GM18502 (cell line): ENCODE measurements around the gene PLEKHA6.

Experiments
- ATAC-seq: cut with Tn5 transposase; IDR thresholded peaks from one replicate; pipeline ENCODE4 v1.9.1; 2021; ENCODE audit warnings: mild to moderate bottlenecking; ENCODE audit not compliant: unreplicated experiment, poor library complexity

Gene PLEKHA6

GRCh38 chr1:204266504-204267034 lies 93.2 kb downstream of the PLEKHA6 start:
- no peak for ATAC-seq

DNA sequence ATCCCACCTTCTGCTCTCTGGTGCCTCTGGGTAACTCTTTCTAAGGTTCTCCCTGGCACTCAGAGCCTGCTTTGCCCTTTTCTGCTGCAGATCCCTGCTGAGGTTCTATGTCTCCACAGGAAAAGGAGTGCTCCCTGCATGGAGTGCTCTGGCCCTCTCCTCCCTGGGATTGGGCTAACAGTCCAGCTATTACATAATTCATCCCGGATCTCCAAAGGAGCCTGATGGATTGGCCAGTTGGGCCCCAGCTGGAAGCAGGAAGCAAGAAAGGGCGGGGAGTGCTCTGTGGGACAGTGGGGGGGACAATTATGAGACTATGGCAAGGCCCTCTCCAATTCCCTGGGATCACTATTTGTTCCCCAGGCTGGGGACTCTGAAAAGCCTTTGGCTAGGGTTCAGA lies 94.1 kb downstream of the PLEKHA6 start:
- ATAC-seq: no peak

DNA sequence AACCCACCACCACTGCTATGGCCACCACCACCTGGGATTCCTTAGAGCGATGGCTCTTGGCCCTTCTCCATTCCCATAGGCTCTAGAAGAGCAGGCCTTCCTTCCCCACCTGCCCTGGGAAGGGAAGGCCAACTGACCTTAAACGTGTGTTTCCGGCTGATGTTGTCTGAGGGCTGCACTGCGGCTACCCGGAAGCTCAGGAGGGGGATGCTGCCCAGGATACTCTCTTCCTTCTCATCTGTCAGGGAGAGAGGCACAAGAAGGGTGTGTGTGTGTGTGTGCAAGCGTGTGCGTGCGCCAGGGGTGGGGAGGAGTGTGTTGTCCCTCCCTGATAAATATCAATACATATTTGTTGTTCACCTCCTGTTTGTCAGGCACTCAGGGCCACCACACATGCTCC lies 94.9 kb downstream of the PLEKHA6 start:
- no peak for ATAC-seq

- no peak for ATAC-seq
Observed at GRCh38 chr1:204263254-204263910, 96.3 kb downstream of the PLEKHA6 start.

DNA sequence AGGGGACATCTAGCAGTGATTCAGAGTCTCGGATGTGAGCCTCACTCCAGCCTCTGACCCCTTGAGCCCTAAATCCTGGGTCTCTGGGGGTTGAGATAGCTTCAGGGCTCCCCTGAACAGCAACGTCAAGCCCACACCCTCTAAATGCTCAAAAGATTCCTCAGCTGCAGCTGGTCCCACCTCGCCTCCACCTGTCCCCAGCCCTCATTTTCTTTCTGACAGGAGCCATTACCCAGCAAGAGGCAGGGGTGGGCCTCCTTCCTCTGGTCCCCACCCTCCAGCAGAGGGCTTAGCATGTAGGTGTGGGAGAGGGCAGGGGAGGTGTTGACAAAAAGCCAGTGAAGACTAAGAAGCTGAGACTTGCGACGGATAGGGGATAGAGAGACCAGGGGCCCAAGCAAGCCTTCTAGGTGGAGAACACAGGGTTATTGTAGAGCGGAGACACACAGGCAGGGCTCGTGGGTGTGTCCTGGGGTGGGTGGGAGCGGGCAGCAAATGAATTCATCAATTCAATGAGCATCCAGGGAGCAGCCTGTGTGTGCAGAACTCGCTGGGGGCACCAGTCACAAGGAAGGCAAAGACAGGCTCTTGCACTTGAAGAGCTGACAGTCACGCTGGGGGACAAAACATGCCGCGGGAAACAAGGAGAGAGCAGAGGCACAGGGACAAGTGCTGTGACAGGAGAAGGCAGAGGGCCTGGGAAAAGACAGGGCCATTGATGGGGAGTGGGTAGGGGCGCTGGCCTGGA lies 97.0 kb downstream of the PLEKHA6 start:
- no peak for ATAC-seq

DNA sequence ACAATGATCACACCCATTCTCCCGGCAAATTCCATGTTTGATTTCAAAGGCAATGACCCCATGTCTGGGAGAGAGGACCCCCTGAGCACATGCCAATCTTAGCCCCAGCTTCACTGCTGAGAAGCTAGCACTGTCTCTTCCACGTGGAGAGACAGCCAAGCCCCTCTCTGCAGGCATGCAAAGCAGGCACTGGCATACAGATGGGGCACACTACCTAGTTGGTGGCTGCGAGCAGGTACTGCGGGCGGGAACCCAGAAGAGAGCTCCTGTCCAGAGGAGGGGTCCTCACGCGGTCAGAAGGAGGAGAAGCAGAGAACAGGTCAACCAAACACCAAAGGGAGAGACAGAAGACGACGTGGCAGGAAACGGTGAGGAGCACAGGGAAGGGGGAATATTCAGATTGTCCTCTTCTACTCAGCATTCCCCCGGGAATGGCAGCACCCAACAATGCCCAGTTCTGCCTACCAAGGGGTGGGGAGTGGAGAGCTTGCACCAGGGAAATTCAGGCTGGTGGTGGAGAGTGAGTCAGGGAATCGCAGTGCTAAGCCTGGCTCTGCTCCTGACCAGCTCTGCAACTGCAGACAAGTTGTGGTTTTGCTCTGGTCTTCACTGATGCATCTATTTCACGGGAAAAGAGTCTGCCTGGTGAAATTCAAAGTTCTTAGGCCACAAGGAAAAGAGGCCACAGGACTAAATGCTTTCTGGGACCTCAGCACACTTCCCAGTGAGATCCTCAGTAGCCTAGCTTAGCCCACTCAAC lies 97.8 kb downstream of the PLEKHA6 start:
- ATAC-seq: no peak

DNA sequence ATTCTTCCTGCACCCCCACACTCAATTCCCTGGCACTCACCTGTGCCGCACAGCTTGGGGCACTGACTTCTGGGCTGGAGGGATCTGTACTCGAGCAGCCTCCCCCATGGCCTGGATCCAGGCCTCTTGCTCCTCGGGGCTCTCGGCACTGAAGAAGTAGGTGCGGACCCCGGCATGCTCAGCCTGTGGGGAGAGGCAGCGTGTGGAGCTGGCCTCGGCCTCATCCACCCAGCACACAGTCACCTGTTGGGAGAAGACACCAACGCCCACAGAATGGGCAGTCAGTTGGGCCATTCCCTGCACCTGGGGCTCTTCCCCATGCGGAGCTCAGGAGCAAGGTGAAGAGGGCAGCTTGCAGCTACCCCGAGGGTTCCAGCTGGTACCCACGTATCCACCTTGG lies 98.5 kb downstream of the PLEKHA6 start:
- ATAC-seq: no peak

DNA sequence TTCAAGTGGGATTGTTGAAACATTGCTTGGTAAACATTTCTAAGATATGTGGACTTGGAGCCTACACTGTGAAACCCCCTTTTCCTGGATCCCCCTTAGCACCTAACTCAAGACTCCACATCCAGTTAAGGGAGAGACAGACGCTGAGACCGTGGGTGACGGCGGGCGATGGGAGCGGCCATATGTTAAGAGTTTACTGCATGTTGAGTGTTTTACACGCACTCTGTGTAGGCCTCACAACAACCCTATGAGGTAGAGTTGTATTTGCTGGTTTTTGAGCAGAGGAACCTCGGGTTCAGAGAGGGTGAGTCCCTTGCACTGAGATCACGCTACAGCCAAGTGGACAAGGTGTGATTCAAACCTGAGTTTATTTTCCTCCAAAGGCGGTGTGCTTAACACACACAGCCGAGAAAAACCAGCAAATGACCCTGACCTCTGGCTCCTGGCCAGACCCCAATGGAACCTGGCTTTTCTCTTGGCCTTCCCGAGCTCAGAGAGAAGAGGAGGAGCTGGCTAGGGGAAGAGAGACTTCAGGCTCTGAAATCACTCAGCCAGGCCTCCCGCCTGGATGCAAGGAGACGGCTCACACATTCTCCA lies 99.0 kb downstream of the PLEKHA6 start:
- ATAC-seq: no peak

GRCh38 chr1:204259782-204260181 lies 99.9 kb downstream of the PLEKHA6 start:
- ATAC-seq: no peak

DNA sequence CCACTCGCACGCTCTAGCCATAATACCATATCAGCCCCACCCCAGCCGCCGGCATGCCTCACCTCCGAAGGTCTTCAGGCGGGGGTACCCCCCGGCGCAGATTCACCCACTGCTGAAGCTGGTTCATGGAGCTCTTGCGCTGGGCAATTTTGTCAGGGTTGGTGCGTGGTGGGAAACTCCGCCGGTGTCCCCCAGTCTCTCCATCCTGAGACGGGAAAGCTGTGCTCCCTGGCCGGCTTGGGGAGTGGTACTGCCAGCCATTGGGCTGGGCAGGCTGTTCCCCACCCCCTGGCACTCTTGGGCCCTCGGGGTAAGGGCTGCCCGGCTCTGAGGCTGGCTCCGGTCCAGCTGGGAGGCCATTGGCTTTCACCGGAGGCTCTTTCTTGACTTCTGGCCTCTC lies 100.5 kb downstream of the PLEKHA6 start:
- ATAC-seq: no peak

DNA sequence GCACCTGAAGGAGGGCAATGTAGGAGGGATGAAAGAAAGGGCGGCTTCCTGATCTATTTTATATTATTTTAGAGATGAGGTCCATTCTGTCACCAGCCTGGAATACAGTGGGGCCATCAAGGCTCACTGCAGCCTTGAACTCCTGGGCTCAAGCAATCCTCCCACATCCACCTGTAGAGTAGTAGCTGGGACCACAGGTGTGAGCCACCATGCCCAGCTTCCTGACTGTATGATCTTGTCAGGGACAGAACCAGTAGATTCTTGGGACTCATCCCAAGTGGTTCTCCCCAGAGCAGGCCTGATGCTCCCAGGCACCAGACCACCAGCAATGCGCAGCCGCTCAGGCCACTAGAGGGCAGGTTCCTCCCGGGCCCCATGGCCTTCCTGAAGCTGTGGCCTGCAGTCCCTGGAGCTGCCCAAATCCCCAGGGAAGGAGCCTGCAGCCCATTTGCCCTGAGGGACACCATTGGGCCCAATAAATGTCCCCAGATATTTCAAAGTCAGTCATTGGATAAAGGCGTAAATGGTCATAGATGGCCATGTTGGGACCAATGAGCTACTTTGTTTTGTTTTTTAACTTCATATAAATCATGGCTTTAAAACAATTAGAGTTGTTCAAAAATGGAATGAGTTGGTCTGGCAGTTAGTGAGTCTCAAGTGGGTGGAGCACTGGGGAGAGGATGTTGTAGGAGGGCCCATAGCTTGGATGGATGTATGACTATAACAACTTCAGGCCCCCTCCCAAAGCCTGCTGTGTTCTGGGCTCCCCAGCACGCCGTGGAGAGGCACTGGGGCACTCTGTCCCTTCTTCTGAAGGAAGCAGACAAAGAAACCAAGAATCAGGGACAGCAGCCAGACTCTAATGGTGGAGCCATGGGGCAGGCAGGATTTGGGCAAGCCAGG lies 101.3 kb downstream of the PLEKHA6 start:
- ATAC-seq: no peak

DNA sequence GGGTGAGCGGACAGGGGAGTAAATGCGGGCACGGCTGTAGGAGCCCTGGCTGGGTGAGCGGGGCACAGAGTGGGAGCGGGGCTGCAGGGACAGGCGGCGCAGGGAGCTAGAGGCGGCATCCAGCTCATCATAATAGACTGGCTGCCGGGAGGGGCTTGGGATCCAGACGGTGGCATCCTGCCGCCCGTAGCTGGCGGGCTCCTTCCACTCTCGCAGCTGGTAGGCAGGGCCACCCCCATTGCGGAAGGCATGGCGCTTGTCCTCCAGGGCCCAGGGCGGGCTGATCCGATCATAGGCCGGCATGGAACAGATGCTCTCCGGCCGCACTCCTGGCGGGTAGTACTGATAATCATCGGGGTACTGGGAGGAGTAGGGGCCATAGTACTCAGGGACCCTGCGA lies 102.3 kb downstream of the PLEKHA6 start:
- ATAC-seq: no peak

- no peak for ATAC-seq
Observed at GRCh38 chr1:204256531-204256930, 103.2 kb downstream of the PLEKHA6 start.

DNA sequence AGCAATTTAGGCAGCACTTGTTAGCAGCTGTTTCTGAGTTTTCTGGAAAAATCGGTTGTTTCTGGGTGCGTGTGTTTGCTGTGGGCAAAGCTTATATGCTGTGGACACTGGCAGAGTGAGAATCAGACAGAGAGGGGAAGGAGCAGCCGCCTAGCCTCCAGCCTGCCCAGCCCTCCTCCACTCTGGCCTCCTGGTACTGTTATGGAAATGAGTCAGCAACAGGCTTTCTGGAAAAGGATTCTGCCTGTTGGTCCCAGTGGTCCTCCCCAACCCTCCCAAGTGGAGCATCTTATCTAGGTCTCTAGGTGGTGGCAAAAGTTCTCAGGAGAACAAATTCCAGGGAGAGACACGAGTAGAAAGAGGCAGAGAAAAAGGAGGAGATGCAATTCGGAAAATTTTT lies 103.8 kb downstream of the PLEKHA6 start:
- no peak for ATAC-seq

- no peak for ATAC-seq
Observed at GRCh38 chr1:204255225-204255624, 104.5 kb downstream of the PLEKHA6 start.

- no peak for ATAC-seq
Observed at GRCh38 chr1:204254031-204254661, 105.6 kb downstream of the PLEKHA6 start.

DNA sequence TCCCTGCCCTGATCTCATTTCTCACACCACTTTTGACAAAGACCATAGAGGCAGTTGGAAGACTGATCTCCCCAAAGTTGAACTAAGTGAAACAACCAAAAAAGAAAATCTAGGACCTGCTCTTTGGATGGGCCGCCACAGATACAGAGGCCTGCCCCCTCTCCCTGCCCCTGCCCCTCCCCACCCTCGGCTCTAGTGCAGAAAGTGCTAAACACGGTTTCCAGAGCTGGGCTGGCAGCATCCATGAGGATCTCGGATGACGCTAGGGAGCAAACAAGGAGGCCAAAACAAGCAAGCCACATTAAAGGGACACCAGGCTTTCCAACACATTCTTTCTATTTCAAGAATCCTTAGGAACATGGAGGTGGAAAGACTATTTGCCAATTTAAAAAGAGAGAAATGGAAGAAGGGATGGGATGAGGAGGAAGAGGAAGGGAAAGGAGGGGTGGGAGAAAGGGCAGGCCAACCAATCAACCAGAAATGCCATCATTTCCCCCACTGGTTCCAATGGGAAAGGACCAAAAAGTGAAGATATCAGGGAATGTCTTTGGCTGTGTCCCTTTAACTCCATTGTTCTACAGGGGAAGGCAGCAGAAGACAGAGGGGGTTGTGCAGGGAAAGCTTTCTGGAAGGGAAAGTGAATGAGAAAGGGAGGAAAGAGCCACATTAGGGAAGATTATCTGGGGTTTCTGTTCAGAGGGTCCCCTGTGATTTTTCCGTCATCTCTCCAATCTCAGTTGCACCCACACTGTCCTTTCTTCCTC lies 107.6 kb downstream of the PLEKHA6 start:
- no peak for ATAC-seq

GRCh38 chr1:204251286-204251685 lies 108.4 kb downstream of the PLEKHA6 start:
- no peak for ATAC-seq
